ENCODE data around the gene ZBTB20. TPM values are rescaled to one million over a fixed set of nuclear protein-coding genes. Genes with fewer than 3 reads are reported as not detected.

ZBTB20 gene
- total RNA-seq, 1 donor from 2014 or later = 24.0 TPM

DNA sequence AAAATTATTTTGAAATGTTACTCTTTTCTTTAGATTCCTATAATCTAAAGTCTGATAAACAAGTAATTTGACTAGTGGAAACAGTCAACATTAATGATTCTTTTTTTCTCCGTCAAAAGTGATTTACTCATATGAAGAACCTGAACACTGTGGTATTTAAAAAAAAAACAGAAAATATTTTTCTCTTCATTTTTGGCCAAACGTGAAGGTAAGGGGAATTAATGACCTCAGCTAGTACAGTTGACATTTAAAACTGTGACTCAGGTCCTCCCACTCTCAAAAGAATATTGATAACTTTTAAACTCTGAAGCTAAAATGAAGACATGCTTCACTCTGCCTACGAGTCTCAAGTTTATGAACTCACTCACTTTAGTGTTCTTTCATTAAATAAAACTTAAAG, 818.7 kb downstream of the ZBTB20 start:
- DNase-seq = no peak

DNA sequence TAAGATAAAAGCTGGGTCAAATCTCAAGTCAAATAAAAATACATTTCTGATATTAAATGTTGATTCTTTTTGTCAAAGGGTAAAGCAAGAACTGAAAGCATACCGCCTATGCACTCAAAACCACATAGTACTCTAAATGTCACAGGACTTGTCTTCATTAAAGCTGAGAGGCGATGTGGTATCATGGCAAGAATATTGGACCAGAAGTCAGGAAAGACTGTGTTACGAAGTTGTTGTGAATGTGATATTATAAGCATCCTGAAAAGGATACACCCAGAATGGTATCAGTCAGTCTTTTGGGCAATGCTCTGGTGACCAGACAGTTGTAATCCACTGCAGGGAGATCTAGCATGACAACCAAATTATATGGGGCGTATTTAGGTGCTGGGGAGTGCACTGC, 819.4 kb downstream of the ZBTB20 start:
- DNase-seq = no peak

DNA sequence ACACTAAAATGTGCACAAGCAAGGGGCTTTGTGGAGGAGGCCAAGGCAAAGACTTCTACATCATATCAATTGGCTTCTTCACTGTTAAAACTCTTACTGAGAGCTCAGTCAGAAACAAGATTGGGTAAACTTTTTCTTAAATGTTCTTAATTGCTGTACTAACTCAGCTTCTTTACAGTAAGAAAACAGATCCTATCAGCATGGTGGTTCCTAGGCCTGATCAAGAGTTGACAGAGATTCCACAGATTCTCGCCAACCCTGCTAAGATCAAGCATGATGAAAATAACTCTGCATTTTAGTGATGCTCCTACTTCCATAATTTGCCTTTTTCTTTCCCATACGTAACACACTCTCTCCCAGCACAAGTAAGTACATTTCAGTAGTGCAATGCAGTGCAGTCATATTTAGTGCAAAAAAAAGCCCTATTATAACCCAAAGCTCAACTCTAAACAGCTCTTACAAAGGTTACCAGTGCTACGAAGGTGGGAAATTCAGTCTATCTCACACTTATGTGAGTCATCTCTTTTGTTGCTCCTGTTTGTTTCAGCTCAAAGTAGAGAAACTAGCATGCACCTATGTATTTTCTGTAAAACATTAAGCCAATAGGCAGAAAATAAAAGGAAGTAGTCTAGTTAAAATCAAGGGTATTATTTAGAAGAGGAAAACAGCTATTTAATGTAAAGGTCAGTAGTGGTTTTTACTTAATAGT, 823.4 kb downstream of the ZBTB20 start:
- DNase-seq = no peak

DNA sequence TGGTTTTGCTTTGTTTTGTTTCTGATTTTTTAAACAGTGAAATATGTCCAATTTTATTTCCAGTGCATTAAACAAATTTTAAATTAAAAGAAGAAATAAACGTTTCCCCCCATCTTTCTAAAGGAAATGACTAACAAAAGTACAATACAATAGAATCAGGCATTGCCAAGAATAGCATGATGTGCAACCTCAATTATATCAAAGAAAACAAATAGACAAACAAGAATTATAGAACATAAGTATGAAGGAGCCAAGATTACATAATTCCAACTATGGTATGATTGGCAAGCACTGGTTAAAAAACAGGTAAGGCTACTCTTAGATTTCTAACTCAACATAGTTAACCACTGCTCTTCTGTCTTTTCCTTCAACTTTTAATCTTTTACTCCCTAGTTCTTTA, 826.8 kb downstream of the ZBTB20 start:
- DNase-seq = peak; percentile 64

DNA sequence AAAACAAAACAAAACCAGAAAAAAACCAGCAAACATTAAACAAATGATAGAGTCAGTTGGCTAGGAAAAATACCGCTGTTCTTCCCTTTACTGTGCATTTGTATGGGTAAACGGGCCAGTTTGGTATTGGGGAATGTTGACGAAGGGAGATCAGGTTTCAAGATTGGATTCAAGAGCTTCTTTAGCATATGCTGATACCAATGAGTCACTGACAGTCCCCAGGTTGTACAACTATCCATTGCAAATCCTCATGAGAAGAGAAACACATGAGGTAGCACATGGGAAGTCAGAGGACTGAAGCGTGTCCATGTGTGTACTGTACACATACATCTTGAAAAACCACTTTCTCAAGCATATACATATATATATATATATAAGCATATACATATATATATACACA, 827.6 kb downstream of the ZBTB20 start:
- peak; percentile 24 for DNase-seq

DNA sequence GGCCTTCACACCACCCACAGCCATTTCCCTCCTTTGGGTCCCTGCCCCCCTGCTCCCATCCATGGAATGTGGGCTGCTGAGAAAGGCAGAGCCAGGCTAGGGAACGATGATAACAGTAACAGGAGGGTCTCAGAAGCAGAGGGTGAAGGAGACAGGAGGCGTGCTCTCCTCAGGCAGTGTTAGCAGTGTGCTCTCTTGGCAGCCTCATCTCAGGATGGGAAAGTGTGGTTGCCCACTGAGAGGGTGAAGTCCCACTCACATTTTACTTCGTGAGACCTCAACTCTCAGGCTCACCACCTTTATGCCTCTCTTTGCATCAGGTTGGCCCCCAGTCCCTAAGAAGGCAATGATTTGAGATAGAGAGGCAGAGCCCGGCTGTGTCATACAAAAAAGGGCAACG, 828.8 kb downstream of the ZBTB20 start:
- no peak for DNase-seq

DNA sequence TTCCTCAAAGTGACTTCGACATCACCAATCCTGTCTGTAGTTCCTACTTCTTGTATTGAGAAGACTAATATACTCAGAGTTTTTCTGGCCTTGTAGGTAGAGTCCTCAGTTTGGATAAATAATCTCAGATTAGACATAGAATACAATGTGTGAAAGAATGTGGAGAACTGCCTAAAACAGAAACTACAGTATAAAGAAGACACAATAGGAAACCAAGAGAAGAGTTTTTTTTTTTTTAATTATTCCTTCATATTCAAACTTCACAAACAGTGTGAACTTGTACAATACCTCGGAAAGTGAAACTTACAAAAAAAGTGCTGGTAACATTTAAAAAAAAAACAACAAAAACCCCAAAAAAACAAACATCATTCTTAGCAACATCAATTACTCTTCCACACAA, 832.8 kb downstream of the ZBTB20 start:
- DNase-seq = no peak

DNA sequence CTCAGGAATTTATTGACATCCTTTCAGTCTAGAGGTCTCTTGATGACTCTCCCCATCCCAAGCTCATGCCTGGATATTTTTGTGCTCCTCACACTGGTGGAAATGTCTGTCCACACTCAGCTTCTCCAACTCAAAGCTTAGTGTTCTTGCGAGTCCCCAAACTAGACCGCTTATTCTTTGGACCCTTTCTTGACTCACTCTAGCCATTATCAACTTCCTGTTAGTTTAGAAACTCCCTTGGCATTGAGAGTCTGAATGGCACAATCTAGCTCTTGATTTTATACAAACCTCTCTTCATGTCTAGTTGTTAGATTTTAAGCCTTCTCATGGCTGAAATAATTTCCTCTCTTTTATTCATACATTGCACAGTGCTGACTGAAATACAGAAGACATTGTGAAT, 833.7 kb downstream of the ZBTB20 start:
- no peak for DNase-seq

DNA sequence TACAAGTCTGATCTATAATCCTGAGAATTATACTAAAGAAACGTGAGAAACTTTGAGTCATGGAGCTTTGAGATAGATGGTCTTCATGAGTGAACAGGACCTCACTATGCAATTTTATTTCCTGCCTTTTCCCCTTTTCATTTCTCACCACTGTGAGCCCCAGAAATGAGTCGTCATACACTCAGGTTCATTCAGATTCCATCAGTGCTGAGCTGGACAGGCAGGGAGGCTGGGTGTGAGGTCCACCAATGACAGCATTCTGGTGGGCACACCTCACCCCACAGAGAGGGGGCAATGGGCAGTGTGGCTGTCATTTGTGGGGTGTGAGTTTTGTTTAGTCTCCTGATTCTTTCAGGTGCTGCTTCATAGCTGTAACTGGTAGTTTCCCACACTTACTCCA, 836.4 kb downstream of the ZBTB20 start:
- no peak for DNase-seq

DNA sequence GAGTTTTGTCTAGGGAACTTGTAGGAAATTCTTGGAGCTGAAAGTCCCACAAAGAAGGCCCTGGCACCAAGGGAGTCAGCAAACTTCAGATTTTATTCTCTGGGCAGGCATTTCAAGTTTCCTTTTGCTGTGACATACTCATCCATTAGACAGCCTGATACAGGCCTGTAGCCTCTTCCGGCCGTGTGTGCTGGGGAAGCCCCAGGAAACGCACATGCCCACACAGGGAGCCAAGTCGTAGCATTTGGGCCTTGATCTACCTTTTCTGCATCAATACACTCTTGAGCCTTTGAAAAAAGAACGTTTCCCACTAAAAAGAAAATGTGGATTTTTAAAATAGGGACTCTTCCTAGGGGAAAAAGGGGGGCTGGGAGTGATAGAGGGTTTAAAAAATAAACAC, 838.3 kb downstream of the ZBTB20 start:
- no peak for DNase-seq

DNA sequence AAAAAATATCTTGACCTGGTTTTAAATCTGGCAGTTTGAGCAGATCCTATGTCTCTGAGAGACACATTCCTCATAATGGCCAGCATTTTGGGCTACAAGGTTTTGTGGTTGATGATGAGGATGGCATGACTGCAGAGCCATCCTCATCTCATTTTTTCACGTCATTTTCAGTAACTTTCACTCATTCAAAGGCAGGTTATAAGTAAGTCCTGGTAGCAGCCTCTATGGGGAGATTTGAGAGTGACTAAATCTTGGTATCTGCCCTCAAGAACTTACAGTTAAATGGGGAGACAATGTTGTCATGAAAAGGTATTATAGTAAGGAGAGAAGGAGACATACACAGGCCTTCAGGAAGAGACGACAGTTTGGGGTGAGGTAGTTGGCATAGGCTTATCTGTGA, 838.7 kb downstream of the ZBTB20 start:
- DNase-seq = no peak

DNA sequence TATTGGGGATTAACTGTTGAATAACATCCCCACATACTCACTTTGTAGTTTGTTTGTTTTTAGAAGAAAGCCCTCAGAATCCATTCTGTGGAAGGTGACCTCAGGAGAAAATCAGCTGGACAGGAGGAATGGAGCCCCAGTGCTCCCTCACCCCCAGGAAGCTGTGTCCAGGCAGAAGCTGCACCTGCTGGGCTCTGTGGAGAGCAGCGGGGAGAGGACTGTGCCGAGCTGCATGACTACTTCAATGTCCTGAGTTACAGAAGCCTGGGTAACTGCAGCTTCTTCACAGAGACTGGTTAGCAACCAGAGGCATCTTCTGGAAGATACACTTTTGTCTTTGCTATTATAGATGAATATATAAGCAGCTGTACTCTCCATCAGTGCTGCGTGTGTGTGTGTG, 839.3 kb downstream of the ZBTB20 start:
- no peak for DNase-seq

DNA sequence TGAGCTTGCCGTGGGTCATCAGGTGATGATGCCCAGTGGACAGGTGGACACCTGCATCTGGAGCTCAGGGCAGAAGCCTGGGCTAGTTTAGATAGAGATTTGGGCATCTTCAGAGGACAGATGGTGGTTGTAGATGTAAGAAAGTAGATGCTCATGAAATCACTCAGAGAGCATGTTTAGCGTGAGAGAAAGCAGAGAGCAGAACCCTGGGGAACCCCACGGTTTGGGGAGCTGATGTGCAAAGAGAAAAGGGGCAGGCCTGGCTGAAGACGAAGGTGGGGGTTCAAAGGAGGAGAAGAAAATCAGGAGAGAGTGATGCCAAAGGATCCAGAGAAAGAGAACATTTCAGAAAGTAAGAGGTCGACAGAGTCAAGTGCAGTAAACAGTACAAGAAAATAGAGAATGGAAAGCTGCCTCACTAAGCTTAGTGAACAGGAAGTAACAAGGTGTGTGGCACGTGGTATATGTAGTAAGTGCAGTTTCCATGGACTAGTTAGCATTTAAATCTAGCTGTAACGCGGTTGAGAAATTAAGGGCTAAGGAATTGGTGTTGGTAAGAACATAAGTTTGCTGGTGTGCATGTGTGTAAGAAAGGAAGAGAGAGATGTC, 839.8 kb downstream of the ZBTB20 start:
- no peak for DNase-seq

DNA sequence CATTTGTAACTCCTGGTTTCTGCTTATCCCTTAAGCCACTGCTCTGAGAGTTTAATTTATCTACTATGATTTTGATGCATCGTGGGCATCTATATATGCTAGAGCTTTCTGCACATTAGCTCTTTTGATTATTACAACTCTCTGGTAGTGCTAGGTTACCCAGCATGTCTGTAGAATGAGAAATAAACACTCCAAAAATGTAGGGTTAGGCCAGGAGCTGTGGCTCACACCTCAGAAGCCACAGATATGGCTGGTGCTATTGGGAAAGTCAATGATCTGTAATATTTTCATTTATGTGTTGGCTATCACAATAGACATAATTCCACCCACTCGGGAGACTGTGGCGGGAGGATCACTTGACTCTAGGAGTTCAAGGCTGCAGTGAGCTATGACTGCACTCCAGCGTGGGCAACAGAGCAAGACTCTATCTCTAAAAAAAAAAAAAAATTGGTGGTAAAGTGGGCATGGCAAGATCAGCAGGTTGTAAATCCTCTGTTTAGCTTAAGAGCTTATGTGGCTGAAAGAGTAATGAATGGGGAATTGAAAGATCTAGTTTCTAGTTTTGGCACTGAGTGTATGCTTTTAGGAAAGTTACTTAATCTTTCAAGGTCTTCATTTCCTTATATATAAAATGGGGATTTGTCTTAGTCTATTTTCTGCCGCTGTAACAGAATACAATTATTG, 847.0 kb downstream of the ZBTB20 start:
- no peak for DNase-seq

DNA sequence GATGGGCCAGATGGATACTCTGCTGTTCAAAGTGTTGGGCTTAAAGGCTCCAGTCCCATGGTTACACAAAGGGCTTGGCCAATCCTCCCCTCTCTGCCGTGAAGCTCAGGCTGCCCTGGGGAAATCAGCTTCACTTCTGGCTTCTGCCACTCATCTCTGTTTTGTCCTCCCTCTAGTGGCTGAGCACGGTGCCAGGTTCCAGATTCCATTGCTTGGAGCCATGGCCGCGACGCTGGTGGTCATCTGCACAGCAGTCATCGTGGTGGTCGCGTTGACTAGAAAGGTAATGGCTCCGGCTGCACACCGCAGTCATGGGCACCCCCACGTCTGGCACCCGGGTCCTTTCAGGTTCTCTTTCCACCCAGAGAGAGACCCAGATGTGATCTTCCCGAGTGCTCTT, 847.7 kb downstream of the ZBTB20 start:
- DNase-seq = peak; percentile 48

DNA sequence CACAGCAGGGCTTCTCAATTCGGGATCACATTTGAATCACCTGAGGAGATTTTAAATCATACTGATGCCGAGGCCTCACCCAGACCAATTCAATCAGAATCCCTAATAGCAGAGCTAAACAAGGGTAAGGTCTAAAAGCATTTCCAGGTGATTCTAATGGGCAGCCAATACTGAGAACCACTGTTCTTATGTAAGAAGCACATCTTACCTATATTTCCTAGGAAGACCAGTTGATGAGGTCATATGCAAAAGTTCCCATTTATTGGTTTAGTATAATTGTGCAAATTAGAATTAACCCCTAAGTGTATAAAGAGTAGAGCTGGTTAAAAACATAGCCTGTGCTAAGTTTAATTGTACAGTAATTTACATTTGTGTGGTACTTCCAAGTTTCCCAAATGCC, 851.1 kb downstream of the ZBTB20 start:
- no peak for DNase-seq

DNA sequence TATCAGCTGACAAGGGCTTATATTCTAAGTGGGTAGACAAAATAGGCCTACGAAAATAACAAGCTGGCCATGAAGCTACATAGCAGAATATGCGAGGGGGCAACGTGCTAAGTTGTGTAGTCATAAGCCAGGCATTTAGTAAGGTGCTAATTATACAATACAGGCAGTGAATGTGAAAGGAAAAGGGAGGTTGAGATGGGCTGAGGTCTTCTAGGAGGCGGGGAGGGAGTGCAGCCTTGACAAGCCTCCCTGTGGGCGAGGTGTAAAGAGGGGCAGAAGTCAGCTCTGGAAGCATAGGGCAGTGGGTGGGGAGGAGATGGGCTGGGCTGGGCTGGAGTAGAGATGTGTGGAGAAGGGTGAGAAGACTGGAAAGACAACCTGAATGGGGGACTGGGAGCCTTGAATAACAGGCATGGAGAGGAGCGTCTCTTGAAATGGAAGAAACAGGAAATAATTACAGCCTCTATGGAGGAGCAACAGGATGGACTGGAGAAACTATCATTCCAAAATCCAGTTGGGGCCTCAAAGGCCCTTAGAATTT, 852.1 kb downstream of the ZBTB20 start:
- no peak for DNase-seq

DNA sequence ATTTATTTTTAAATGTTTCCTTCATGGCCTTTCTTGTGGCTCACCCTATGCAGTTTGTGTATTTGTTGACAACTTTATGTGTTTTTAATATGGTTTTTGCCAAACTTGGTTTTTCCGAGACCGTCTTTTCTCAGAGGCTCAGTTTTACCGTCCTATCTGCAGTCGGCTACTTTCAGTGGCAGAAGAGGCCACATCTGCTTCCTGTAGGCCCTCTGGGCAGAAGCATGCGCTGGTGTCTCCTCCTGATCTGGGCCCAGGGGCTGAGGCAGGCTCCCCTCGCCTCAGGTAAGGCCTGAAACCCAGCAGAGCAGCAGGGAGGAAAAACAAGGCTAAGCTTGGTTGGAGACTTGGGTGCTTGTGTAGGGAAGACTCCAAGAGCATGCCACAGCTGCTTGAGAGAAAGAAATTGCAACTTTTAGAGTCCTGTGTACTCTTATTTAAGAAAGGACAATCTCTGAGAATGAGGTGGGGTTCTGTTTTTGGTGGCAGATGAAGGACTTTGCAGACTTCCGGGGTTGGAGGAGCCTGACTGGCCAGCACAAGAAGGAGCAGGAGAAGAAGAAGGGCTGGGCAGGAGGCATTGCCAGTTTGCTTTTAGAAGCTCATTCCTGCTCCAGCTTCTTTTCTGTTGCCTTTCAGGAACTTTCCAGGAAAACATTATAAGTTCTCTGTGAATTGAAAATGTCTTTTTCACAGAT, 853.1 kb downstream of the ZBTB20 start, which contains the start of gene TIGIT:
TIGIT (plus strand) TSS at position 191 of the 698 bp plus-strand sequence; CDS start at position 225, 34 bp downstream.
- no peak for DNase-seq

DNA sequence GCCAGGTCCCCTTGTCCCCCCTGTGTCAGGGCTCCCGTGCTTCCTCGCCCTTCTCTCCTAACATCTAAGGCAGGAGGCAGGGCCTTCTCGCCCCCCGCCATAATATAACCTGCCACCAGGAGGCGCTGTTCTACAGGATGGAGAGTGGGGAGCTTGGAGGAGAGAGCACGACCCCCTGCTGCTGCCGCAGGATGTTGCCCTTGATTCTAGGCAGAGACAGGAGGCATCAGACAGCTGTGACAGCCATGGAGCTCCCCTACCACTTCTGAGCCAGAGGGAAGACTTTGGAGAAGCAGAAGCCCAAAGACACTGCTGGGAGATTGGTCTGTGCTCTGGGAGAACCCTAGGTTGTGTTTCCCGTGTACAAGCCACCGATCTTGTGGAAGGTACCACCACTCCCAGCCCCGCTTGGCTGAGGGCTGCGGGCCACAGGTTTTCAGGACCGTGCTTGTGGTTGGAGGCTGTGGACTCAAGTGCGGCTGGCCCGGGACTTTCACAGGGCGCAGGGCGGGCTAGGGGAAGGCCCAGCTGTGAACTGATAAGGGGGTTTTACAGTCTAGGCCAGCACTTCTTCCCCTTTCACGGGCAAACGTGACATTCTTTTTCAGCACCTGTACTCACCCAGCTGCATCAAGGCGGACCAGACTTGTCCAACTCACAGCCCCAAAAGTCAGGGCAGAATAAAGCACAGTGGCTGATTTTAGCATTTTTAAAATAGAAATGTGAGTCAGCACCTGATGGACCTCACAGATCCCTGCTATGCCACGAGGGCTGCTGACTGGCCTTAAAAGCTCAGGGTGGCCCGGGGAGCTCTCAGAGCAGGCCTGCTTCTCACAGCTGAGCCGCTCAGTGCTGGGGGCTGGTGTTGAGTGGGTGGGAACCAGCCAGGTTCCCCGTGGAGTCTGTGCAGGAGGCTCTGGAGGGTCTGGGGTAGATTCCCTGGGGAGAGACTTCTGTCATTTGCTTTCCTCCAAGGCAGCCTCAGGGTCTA, 855.9 kb downstream of the ZBTB20 start:
- DNase-seq = peak; percentile 71

DNA sequence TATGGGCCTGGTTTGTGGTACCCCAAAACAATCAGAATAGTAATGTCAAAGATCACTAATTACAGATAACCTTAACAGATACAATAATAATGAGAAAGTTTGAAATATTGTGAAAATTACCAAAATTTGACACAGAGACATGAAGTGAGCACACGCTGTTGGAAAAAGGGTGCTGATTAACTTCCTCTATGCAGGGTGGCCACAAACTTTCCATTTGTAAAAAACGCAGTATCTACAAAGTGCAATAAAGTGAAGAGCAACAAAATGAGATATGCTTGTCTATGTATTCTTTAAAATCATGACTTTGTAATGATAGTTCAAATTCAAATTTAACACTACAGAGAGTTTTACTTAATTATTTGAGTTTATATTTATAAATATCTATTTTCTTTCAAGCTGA, 860.8 kb downstream of the ZBTB20 start:
- DNase-seq = no peak

DNA sequence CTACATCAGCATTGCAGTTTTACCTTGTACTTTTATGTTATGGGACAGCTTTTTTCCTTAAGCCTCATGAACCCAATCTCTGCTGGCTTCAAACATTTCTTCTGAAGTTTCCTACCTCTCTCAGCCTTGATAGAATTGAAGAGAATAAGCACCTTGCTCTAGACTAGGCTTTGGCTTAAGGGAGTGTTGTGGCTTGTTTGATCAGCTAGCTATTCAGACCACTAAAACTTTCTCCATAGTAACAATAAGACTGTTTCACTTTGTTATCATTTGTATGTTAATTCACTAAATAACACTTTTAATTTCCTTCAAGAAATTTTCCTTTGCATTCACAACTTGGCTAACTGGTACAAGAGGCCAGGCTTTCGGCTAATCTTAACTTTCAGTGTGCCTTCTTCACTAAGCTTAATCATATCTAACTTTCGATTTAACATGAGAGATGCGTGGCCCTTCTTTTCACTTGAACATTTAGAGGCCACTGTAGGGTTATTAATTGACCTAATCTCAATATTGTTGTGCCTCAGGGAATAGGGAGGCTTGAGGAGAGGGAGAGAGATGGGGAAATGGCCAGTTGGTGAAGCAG, 861.3 kb downstream of the ZBTB20 start:
- no peak for DNase-seq
